GM21576 (cell line): Measurements from ENCODE around the gene GNAI1.

Experiments
- ATAC-seq: cut with Tn5 transposase; IDR thresholded peaks from one replicate; pipeline ENCODE4 v1.9.1; 2021; ENCODE audit warnings: mild to moderate bottlenecking, moderate library complexity; ENCODE audit not compliant: unreplicated experiment

Gene GNAI1

DNA sequence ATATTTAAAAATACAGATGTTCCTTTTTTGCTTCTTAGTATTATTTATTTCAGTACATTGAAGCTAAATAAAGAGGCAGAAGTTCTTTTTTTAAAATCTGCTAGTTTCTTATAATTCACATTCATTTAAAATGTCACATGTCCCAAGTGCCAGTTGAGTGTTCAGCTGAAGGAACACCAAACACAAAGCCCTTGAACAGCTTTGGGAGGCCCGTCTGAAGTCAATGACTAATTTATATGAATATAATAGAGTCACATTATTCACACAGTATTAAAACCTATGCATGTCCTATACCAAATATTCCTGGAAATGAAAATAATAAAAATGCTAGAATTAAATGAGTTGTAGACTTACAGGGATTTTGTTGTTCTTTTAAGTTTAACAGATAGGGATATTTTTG, 70.3 kb downstream of the GNAI1 start:
- ATAC-seq = no peak

DNA sequence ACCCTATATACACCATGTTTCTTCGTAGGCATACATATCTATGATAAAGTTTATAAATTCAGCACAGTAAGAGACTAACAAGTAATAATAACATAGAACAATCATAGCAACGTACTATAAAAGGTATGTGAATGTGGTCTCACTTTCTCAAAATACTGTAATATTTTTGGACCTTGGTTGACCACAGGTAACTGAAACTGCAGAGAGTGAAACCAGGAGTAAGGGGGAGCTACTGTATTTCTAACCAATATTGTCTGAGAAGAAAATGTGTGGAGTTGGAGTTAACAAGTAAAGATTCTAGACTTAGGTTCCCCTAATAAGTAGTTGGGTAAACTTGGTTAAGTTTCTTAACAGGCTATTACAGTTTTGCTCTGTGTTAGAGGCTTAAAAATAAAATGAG, 72.1 kb downstream of the GNAI1 start:
- no peak for ATAC-seq

GRCh38 chr7:80207501-80207900, 72.9 kb downstream of the GNAI1 start:
- ATAC-seq = no peak

GRCh38 chr7:80208700-80209099, 74.1 kb downstream of the GNAI1 start:
- ATAC-seq = no peak

DNA sequence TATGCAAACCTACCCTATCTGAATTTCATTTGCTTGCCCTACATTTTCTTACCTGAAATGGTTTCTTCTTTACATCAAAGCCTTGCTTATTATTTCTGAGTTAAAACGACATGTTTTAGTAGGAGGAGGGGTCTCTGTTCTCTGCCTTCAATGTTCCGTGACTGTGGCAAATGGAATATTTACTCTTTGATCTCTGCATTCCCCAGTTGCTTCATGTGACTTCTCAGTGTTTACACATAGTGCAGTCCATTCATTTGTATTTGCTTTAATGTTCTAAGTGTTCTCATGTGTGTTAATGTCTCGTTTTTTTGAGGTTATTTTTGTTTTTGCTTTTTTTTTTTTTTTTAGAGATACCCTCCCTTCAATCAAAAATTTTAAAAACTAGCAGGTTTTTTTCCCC, 75.8 kb downstream of the GNAI1 start:
- ATAC-seq = no peak

DNA sequence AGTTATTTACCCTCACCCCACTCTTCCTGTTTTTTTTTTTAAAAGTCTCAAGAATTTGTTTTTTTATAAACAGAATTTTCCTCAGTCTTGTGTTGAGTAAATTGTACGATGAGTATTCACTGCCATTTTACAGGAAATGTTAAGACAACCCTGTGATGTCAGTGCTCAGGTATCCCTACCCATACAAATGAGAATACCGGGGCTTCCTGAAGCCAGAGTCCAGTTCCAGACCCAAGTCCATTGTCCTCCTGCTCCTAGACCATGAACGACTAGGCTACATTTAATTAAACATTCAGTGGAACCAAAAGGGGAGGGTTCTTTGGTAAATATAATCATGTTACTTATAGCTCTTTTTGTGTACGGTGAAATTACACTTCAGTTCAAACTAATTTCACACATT, 79.2 kb downstream of the GNAI1 start:
- no peak for ATAC-seq

DNA sequence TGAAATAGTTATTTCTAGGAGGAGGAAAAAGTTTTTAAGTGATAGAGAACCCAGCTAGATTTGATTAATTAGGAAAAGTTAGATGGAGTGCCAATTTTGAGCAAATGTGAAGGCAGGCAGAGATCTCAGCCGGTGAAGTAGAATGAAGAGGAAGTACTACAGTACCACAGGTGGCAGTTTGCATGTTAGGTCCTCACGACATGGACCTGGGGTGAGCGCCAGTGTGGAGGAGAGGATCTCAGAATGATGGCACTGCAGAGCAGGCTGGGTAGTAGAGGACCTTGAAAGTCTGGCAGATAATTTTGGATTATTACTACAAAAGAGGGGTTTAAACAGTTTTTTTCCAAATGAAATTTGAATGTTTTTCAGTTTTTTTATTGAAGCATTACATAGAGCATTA, 81.1 kb downstream of the GNAI1 start:
- no peak for ATAC-seq

- no peak for ATAC-seq
Measured at GRCh38 chr7:80216996-80217842, 82.6 kb downstream of the GNAI1 start.

DNA sequence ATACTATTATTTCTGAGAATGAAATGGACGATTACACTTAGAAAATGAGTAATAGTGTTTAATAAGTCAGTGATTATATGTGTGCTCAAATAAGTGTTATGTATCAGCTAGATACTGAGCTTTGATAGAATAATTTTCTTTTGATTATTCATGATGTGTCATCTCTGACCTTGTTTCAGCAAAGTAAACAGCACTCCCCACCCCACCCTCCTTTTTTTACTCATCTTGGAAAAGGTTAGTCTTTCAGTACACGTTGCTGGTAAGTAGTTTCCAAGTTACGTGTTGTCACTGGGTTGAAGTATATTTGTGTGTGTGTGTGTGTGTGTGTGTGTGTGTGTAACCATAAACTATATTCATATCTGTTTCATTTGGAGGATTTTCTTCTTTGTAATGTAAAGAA, 84.1 kb downstream of the GNAI1 start:
- no peak for ATAC-seq

DNA sequence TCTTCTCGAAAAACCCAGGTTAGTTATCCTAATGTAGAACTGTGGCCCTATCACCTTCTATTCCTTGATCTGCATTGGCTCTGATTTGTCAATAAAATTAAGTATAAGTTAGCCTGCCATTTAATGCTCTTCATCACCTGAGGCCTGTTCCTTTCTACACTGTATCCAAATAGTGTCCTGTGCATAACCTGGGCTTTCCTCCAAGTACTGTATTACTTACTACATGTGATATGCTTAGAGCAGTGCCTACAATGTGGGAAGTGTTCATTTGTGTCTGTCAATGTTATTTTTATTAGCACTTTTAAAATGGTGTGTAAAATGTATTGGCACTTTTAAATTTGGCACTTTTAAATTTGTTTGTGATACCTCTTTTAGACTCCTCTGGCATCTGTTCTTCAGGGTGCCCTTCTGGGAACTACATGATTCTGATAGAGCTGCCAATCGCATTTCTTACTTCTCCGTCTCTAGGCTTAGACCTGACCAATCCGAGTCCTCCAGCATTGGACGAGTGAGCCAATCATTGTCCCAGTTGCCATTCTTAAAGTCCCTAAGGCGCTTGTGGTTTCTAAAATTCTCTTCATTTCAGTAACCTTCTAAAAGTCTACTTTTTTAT, 85.5 kb downstream of the GNAI1 start:
- no peak for ATAC-seq

GRCh38 chr7:80224415-80224814, 89.8 kb downstream of the GNAI1 start:
- ATAC-seq = no peak

DNA sequence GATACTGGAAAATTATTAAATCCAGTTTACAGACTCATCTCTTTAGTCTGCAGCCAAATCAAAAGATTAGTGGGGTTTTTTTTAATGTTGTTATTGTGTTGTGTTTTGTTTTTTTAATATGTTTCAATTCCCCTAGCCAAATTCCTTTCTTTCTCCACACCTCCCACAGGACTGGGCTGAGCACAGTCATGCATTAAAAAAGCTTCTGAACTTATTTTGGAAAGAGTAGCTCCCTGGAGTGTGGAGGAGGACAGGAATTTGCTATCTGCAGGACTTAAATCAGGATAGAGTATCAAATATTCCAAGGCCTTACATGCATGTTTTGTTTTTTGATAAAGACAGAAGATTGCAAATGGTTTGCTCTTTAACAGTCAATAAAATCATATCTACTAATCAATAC, 90.7 kb downstream of the GNAI1 start:
- no peak for ATAC-seq

- no peak for ATAC-seq
Measured at GRCh38 chr7:80226629-80227028, 92.0 kb downstream of the GNAI1 start.

- no peak for ATAC-seq
Measured at GRCh38 chr7:80230327-80230726, 95.7 kb downstream of the GNAI1 start.

- ATAC-seq = no peak
Measured at GRCh38 chr7:80231707-80232106, 97.1 kb downstream of the GNAI1 start.

- no peak for ATAC-seq
Measured at GRCh38 chr7:80232979-80233724, 98.5 kb downstream of the GNAI1 start.

DNA sequence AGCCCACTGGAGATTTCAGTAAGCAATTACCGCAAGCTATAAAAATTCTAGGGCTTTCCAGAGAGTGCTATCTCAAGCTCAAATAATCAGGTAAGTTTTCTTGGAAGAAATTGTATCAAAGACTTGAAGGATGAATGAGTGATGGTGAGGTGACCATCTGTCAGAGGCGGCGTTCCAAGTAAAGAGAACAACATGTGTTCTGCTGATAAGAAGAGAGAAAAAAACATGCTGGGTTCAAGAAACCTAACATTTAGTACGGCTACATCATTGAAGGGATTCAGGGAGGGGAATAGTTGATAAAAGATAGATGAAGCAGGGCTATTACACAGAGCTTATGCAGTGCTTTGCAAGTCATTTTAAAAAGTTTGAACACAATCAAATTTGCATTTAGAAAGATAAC, 100.7 kb downstream of the GNAI1 start:
- no peak for ATAC-seq

GRCh38 chr7:80236681-80237080, 102.0 kb downstream of the GNAI1 start:
- no peak for ATAC-seq

GRCh38 chr7:80240265-80241025, 105.8 kb downstream of the GNAI1 start:
- no peak for ATAC-seq

DNA sequence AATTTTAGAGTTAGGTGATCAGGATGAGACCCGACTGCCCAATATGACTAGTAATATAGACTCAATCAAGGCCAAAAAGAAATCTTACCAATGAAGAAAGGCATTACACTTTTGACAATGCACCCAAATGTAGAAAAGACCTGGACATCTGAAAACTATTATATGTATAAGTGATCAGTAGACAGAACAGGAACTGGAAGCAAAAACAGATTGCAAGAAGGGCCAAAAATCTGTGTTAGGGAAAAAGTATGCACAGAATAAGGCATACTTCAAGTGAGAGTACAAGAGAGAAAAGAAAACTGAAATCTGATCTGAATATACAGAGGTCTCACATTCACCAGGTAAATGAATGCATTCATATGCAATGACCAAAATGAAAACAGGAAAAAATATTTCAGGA, 107.0 kb downstream of the GNAI1 start:
- ATAC-seq = no peak

GRCh38 chr7:80243425-80243824, 108.8 kb downstream of the GNAI1 start:
- ATAC-seq = no peak
